Measurements from ENCODE around the gene PRR23B.

Gene PRR23B

GRCh38 chr3:138975351-138975750, 45.4 kb downstream of the PRR23B start:
- no peak for DNase-seq (ENCODE audit: low read depth in 1 of 2, low spot score in 1 of 2)

DNA sequence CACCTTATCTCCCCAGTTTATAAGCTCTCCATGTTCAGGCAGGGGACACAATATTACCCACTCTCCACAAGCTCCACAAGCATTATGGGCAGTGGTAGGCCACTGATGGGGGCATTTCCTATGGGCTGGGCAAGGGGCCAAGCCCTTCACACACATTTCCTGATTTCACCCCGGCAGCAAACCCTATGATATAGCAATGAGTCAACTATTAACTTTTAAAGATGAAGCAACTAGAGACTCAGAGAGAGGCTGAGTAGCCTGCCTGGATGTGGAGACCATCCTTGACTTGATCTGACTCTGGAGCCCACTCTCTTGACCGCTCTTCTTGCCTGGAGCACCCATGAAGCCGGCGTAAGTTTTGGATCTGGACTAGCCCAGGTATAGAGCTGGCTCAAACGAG, 46.3 kb downstream of the PRR23B start:
- DNase-seq (ENCODE audit: low read depth in 1 of 2, low spot score in 1 of 2): no peak

DNA sequence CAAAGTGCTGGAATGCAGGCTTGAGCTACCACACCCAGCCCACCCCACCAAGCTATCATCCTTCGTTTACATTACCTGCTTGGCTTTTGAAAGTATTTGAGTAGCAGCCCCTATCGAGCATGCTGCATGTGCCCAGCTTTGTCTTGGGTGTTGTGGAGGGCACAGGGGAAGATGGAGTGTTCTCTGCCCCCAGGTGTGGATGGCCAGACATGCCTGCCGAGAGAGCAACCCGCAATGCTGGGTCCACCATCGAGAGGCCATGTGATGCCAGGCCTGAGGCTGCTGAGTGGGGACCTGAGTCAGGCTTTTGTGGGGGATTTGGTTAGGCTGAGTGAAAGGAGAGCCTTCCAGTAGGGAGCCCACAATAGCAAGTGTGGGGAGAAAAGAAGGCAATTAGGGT, 47.8 kb downstream of the PRR23B start:
- no peak for DNase-seq (ENCODE audit: low read depth in 1 of 2, low spot score in 1 of 2)

GRCh38 chr3:138971766-138972320, 48.9 kb downstream of the PRR23B start:
- no peak for DNase-seq (ENCODE audit: low read depth in 1 of 2, low spot score in 1 of 2)
